ENCODE results near the gene TMEM229A.

Gene TMEM229A

DNA sequence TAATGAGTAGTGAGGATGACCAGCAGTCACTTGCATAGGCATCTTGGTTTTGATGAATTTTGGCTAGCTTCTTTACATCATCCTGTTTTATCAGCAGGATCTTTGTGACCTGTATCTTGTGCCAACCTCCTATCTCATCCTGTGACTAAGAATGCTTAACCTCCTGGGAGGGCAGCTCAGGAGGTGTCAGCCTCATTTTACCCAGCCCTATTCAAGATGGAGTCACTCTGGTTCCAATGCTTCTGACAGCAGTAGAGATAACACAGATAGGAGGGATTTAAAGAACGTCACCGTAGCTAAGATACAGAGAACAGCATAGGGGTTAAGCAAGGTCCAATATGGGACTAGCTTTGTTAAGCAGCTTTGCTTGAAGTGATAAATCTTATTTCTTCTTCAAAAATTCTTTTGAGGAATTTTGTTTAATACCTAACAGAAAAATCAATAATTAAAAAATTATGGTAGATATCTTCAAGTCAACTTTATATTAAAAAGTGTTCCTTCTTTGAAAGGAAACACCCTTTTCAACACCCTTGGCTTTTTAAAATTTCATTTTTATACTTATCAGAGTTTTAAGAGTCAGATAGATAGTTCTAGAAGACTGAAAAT is 39.9 kb downstream of the TMEM229A start:
- FAIRE-seq = no peak

DNA sequence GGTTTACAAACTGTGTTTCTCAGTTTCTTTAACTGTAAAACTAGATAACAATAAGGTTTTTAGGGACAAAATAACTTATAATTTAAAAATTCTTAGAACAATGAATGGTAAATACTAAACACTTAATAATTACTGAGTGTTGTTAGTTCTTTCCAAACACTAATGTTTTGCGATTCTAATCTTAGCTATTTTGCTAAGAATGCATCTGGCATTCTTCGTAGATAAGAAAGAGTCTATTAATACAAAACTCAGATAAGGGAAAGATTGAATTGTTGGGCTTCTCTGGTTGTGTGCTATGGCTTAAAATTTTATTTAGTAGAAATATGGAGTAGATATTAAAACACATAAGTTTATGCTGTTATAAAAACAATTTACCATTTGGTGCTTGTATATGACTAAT is 45.4 kb downstream of the TMEM229A start:
- DNase-seq (ENCODE audit: extremely low spot score, insufficient read length, low read depth) (no peak), FAIRE-seq (no peak)

More for the DNA sequence above, 39.9 kb downstream of the TMEM229A start:
- DNase-seq (ENCODE audit: extremely low spot score, insufficient read length, low read depth) = no peak
